Ecto neural progenitor cell (in vitro differentiated cells): Measurements from ENCODE around the gene TMEM98.
"Not testable (repeated sequence)": the region's sequence is repeated elsewhere in the genome, so short reads cannot be mapped to it uniquely, and the experiment has no call there.

Source experiments
- DNase-seq: peaks from one replicate; pipeline ENCODE4 v3.0.0-alpha.2; 2018; ENCODE audit warnings: low spot score

The TMEM98 gene

GRCh38 chr17:32985050-32985756, 57.2 kb downstream of the TMEM98 start:
- DNase-seq: no peak

GRCh38 chr17:32987453-32987805, 59.5 kb downstream of the TMEM98 start:
- DNase-seq: not testable (repeated sequence)

- DNase-seq: not testable (repeated sequence)
These were observed 59.9 kb downstream of the TMEM98 start for GRCh38 chr17:32987868-32988267.

DNA sequence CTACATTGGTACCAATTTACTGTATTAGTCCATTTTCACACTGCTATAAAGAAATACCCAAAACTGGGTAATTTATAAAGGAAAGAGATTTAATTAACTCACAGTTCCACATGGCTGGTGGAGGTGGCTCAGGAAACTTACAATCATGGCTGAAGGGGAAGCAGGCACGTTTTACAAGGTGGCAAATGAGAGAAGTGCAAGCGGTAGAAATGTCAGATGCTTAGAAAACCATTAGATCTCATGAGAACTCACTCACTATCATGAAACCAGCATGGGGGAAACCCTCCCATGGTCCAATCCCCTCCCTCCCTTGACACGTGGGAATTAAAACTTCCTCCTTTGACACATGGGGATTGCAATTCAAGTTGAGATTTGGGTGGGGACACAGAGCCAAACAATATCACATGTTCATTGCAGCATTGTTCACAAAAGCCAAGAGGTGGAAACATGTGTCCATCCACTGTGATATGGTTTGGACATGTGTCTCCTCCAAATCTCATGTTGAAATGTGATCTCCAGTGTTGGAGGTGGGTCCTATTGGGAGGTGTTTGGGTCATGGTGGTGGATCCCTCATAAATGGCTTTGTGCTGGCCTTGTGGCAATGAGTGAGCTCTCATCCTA, 60.6 kb downstream of the TMEM98 start:
- DNase-seq: no peak

DNA sequence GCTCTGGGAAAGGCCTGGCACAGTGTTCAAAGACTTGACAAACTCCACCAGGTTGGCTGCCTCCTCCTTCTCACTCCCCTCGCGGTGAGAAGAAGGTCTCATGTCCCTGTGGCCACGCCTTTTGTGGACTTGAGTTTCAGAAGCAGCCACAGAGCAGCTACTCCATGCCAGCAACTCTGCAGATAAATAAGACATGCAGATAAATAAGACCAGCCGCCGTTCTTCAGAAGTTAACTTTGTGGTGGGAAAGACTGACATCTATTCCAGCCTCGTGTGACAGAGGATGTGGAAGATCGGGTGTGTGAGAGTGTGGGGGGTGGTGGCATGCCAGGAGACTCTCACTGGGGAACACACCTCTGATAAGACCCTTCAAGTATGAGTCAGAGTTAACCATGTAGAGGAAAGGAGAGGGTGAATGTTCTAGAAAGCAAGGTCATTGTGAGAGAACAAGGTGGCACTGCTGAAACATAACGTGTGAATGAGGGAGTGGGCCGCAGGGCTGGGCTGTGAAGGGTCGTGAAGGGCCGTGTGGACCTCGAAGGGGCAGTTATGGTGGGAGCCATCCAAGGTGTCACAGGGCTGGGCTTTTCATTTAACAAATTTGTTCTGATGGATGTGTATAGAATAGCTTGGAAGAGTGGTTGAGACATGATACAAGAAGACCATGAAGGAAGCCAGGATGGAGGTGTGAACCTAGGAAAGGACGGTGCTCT, 64.5 kb downstream of the TMEM98 start:
- DNase-seq: no peak

- no peak for DNase-seq
These were observed 66.0 kb downstream of the TMEM98 start for GRCh38 chr17:32993977-32994376.
